Kidney (tissue), 14 donors: ENCODE measurements around the gene ERAP2. TPM values are rescaled to one million over a fixed set of nuclear protein-coding genes. Genes with fewer than 3 reads are reported as not detected.
A peak's percentile ranks its signal among the peaks of the same experiment; 100 is the strongest.

Experiments
- DNase-seq, 5 donors: peaks; one replicate each; pipeline ENCODE4 v3.0.0-alpha.2; 2013 to 2020
- FAIRE-seq: peaks from 2 replicates; lab custom pipeline; 2012; peaks lifted over from hg19 to GRCh38; lab: Jason Lieb, UNC
- H3K27ac ChIP-seq, 2 donors: one replicate each; pipeline ENCODE4 v1.7.0; 2013; ENCODE audit warnings: low read depth in 2 of 2, low read length in 2 of 2, inconsistent platforms in 1 of 2
- H3K27me3 ChIP-seq: one replicate; pipeline ENCODE4 v1.7.1; 2013; ENCODE audit warnings: low read length, inconsistent platforms; ENCODE audit not compliant: control insufficient read depth, insufficient read depth
- H3K36me3 ChIP-seq, 3 donors: one replicate each; pipeline versions ENCODE4 v1.7.0 to v1.7.1; 2013; ENCODE audit warnings: low read length in 3 of 3, control low read depth in 1 of 3, inconsistent platforms in 1 of 3; ENCODE audit not compliant: insufficient read depth in 3 of 3, control insufficient read depth in 2 of 3
- H3K4me1 ChIP-seq, 3 donors: one replicate each; pipeline versions ENCODE4 v1.7.0 to v1.7.1; 2013; ENCODE audit warnings: low read length in 3 of 3, inconsistent platforms in 1 of 3, low read depth in 1 of 3; ENCODE audit not compliant: control insufficient read depth in 2 of 3, insufficient read depth in 2 of 3
- H3K4me3 ChIP-seq, 3 donors: one replicate each; pipeline versions ENCODE4 v1.7.0 to v1.8.1; 2013; ENCODE audit warnings: low read length in 3 of 3, control low read depth in 1 of 3, inconsistent platforms in 1 of 3
- H3K9ac ChIP-seq, 3 donors: one replicate each; pipeline versions ENCODE4 v1.7.0 to v1.7.1; 2013; ENCODE audit warnings: low read length in 3 of 3, control low read depth in 1 of 3, inconsistent platforms in 1 of 3
- H3K9me3 ChIP-seq, 3 donors: one replicate each; pipeline versions ENCODE4 v1.7.0 to v1.7.1; 2013; ENCODE audit warnings: low read length in 3 of 3, control low read depth in 1 of 3, inconsistent platforms in 1 of 3; ENCODE audit not compliant: control insufficient read depth in 2 of 3, insufficient read depth in 1 of 3
- CTCF ChIP-seq: IDR thresholded peaks from 3 replicates; pipeline ENCODE4 v1.5.1; 2012; ENCODE audit warnings: mild to moderate bottlenecking, moderate library complexity, borderline replicate concordance; ENCODE audit not compliant: insufficient read depth; ENCODE audit errors: extremely low read depth
- intact Hi-C: fragments of 100-400 bp; cut with DNase I; formaldehyde crosslinking; loops from one replicate; pipeline ENCODE4 v1.11.1; 2022
- polyA plus RNA-seq: library from polyadenylated mRNA; stranded (reverse); fragments of 350-450 nt; fragmentation: Illumina TruSeq; extraction: RNeasy Lipid Tissue Mini Kit (QIAGEN cat#74804); gene quantifications from one replicate; pipeline ENCODE4 v1.2.3, GENCODE V29; 2014; ENCODE audit warnings: low read depth, low replicate concordance; ENCODE audit not compliant: insufficient read depth
- total RNA-seq: library from RNA; stranded (reverse); fragmentation: NEBNext Ultra II Directional; extraction: Animal tissue kit (Norgen Biotek cat#: 25700); gene quantifications from one replicate; pipeline ENCODE4 v1.2.1, GENCODE V29; 2021
- donor health status: control.
- donor health status: control.
- donor health status: control.
- donor health status: control.
- donor health status: control.
- donor health status: DM: yes; HTN: yes; CAD: no.
- donor health status: Normal renal cell carcinoma (clear cell type).

ERAP2 gene
- total and polyA plus RNA-seq, 2 donors from 2014 or later, result 8.2 to 13.8 TPM

DNA sequence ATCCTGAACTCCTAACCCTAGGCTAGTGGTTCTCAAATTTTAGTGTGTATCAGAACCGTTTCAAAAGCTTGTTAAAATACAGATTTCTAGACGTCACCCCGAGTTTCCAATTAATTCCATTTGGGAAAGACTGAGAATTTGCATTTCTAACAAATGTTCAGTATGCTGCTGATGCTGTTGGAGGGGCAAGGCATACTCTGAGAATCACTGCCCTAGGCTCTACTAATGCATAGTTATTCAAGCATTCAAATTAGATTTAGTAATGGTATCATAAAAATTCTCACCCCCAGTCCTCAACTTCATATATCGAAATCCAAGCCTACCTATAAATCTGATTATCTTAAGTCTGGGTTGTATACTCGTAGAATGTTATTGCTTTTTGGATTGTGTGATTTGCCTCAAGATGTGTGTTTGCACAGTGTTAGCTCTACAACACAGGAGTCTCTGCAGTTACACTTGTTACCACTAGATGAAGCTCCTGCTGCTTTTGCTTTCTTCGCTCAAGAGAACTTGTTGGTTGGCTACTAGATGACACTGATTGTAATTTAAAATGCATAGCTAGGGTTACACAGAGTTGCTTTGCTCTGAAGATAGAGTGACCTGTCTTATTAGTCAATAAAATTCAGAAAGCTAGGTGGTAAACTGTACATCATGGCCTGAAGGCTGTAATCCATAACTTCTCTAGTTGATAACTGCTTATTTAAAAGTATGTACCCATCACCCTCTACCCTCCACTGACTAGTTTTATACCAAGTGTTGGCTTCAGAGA, 7.5 kb upstream of the ERAP2 start:
- Histone ChIP-seq H3K9me3 (no peaks in the 10 kb centered on the region), H3K9ac (no peak overlapping the region), H3K4me3 (no peak overlapping the region), H3K27me3 (no peaks in the 10 kb centered on the region), H3K36me3 (no peaks in the 10 kb centered on the region), H3K27ac (no peak overlapping the region), H3K4me1 (no peaks in the 10 kb centered on the region)
- FAIRE-seq (peak; percentile 55), DNase-seq (peak in 3 of 5 donors; percentile 16 to 75 (median 72))
- intact Hi-C loops, result no loop called here
- TF ChIP-seq CTCF, result peak; percentile 90

DNA sequence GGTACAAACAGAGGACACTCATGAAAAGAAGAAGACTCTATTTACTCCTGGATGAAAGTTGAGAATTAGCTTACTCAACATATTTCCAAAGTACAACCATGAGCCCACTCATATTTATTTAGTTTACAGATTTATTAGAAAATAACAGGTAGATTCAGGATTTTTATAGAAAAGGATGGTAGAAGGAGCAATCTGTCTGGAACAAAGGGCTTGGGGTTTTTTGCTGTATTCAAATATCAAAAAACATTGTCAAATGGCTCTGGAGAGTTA, 7.0 kb upstream of the ERAP2 start:
- intact Hi-C loops, result no loop called here
- no peak for TF ChIP-seq CTCF

GRCh38 chr5:96870094-96871026, 5.9 kb upstream of the ERAP2 start:
- no peak for TF ChIP-seq CTCF
- Histone ChIP-seq H3K9ac (no peak overlapping the region), H3K36me3 (no peaks in the 10 kb centered on the region), H3K4me3 (no peak overlapping the region), H3K9me3 (no peaks in the 10 kb centered on the region), H3K4me1 (no peaks in the 10 kb centered on the region), H3K27ac (no peak overlapping the region), H3K27me3 (no peaks in the 10 kb centered on the region)
- intact Hi-C loops, result no loop called here
- DNase-seq (no peak), FAIRE-seq (no peak)

More for the DNA sequence above, 7.0 kb upstream of the ERAP2 start:
- Histone ChIP-seq H3K4me3 (no peak overlapping the region), H3K9me3 (no peaks in the 10 kb centered on the region), H3K9ac (no peak overlapping the region), H3K27ac (no peak overlapping the region), H3K4me1 (no peaks in the 10 kb centered on the region), H3K36me3 (no peaks in the 10 kb centered on the region), H3K27me3 (no peaks in the 10 kb centered on the region)
- DNase-seq, result no peak
- no peak for FAIRE-seq
